Lower leg skin (tissue), 4 donors: ENCODE data around the gene NEB. TPM values are rescaled to one million over a fixed set of nuclear protein-coding genes. Genes with fewer than 3 reads are reported as not detected.

ENCODE experiments used
- DNase-seq, 2 donors: peaks; one replicate each; pipeline ENCODE4 v3.0.0-alpha.2; 2019; ENCODE audit warnings: low spot score in 2 of 2
- H3K4me3 ChIP-seq: fragments of 200-600 bp; sonication (generic); 2 replicates; pipeline ENCODE4 v1.5.1; 2017; ENCODE audit warnings: mild to moderate bottlenecking, low read depth; ENCODE audit not compliant: poor library complexity, severe bottlenecking
- POLR2A ChIP-seq, 2 donors: fragments of 450-650 bp; IDR thresholded peaks; one replicate each; pipeline ENCODE4 v1.6.1; 2016 to 2017; ENCODE audit warnings: antibody characterized with exemption in 2 of 2, mild to moderate bottlenecking in 1 of 2, moderate library complexity in 1 of 2
- WGBS, 2 donors: methylation state at CpG; one replicate each; pipeline ENCODE4 v1.1.5; 2018; 5-methylcytosine and 5-hydroxymethylcytosine counted together
- intact Hi-C: fragments of 100-400 bp; cut with DNase I; formaldehyde crosslinking; loops from one replicate; pipeline ENCODE4 v1.15.0; 2023; ENCODE audit warnings: low total_unique reads
- total RNA-seq, 4 donors: library from RNA; depleted of rRNA; stranded (reverse); fragments of >200 nt; gene quantifications; one replicate each; pipeline ENCODE4 v1.1.0, GENCODE V29; 2016
- TF ChIP-seq, protein P1 (sequence below), 3 donors: fragments of 450-650 bp; IDR thresholded peaks; one replicate each; pipeline ENCODE4 v1.5.1; 2016; ENCODE audit warnings: antibody characterized with exemption in 3 of 3, mild to moderate bottlenecking in 3 of 3, moderate library complexity in 2 of 3

Gene NEB
- total RNA-seq, 4 donors from 2014 or later, result 4.7 to 15.6 (median 6.9) TPM

DNA sequence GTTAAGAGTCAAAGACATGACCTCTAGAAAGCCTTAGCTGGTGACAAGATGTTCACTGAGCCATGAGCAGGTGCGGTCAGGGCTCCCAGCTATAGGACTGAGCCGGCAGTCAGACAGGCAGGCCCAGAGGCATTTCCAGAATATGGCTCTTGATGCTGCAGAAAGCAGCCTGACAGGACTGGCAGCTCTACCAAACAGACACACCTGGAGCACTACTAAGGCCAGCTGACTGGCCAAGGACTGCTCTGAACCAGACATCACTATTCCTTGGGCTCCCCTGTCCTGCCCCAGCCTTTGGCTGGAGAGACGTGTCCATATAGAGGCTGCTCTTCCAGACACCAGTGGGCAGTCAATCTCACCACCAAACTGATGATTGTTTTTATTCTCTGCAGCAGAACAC lies 225.8 kb downstream of the NEB start:
- no peak overlapping the region for H3K4me3 ChIP-seq
- TF ChIP-seq, protein P1, sequence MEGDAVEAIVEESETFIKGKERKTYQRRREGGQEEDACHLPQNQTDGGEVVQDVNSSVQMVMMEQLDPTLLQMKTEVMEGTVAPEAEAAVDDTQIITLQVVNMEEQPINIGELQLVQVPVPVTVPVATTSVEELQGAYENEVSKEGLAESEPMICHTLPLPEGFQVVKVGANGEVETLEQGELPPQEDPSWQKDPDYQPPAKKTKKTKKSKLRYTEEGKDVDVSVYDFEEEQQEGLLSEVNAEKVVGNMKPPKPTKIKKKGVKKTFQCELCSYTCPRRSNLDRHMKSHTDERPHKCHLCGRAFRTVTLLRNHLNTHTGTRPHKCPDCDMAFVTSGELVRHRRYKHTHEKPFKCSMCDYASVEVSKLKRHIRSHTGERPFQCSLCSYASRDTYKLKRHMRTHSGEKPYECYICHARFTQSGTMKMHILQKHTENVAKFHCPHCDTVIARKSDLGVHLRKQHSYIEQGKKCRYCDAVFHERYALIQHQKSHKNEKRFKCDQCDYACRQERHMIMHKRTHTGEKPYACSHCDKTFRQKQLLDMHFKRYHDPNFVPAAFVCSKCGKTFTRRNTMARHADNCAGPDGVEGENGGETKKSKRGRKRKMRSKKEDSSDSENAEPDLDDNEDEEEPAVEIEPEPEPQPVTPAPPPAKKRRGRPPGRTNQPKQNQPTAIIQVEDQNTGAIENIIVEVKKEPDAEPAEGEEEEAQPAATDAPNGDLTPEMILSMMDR (IDR thresholded peaks at IDR 0.05), result no peak
- no peak for TF ChIP-seq POLR2A (IDR thresholded peaks at IDR 0.05)
- intact Hi-C loops, result no loop called here
- 62 to 64% methylated on average over 3 of the region's 3 CpGs for WGBS, 2 donors
- no peak for DNase-seq

DNA sequence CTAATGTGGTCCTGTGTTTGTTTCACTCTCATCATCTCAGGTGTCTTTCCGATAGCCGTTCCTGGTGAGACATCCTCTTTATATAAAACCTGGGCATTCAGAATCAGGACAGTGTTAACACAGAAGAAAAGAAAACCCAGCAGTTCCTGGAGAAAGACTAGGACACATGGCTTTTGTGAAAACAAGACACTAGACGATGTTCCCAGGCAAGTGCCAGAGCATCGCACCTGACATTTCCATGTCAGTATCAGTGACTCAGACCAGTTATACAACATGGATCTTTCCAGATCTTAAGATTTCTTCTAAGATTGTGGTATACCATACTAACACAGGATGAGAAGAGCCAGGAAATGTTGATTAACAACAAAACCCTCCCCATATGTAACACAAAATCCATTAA lies 228.1 kb downstream of the NEB start:
- TF ChIP-seq, protein P1 (IDR thresholded peaks at IDR 0.05), result no peak
- TF ChIP-seq POLR2A (IDR thresholded peaks at IDR 0.05), result no peak
- intact Hi-C loops, result no loop called here
- WGBS, 2 donors, result 92 to 96% methylated on average over 4 of the region's 4 CpGs
- no peak for DNase-seq
- no peak overlapping the region for H3K4me3 ChIP-seq

DNA sequence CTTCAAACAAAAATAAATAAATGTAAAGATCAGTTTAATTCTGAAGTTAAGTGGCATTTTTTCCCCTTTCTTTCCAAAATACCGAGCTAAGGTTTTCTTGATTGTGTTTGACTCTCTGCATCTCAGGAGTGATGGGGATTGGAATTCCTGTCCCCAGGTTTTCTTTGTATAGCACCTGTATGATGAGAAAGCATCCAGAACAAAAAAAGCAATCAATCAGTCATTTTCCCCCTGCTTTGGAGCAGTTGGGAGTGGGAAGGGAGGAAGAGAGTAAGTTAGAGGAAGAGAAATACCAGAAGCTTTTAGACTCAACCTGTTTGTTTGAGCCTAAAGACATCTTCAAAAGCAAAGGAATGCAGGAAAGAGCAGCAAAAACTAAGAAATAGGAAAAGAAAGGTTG lies 236.1 kb downstream of the NEB start:
- TF ChIP-seq, protein P1 (IDR thresholded peaks at IDR 0.05), result no peak
- TF ChIP-seq POLR2A (IDR thresholded peaks at IDR 0.05), result no peak
- intact Hi-C loops, result no loop called here
- DNase-seq, result no peak
- 86 to 95% methylated on average over 1 of the region's 1 CpG for WGBS, 2 donors
- no peak overlapping the region for H3K4me3 ChIP-seq

DNA sequence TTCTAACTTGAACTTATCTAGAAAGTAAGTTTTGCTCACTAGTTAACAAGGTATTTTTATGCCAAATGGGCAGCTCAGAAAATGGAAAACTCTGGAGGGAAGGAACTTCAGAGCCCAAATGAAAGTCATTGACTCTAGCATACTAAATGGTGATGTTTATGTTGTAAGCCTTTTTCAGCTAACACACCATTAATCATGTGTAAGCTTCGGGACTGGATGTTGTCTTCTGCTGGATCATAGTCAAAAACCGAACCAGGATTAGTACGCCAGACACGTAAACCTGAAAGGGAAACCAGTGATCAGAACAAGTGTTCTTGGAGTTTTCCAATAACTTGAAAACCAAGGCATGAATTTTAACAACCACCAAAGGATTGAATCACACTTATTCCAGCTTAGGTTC lies 242.8 kb downstream of the NEB start:
- intact Hi-C loops, result no loop called here
- no peak for DNase-seq
- TF ChIP-seq, protein P1 (IDR thresholded peaks at IDR 0.05), result no peak
- H3K4me3 ChIP-seq, result no peak overlapping the region
- 83% methylated on average over 4 of the region's 4 CpGs for WGBS, 2 donors

DNA sequence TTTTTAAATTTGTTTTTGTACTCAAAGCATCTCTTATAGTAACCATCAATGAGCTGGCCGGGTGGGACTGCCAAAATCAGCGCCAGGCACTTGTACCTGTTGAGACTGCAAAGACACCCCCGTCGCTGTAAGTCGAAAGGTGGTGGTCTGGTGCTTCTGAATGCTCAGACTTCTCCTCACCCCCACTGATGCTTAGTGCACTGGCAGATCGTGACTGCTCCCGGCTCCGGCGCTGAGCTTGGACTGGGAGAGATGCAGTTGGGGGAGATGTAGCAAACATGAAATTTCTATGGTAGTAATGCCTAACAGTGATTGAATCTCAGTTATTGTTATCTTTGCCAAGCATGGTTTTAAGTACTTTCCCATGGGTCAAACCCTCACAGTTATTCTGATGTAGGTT lies 244.0 kb downstream of the NEB start:
- intact Hi-C loops, result no loop called here
- H3K4me3 ChIP-seq, result no peak overlapping the region
- no peak for DNase-seq
- WGBS, 2 donors, result 95 to 96% methylated on average over 9 of the region's 9 CpGs
- no peak for TF ChIP-seq POLR2A (IDR thresholded peaks at IDR 0.05)
- TF ChIP-seq, protein P1 (IDR thresholded peaks at IDR 0.05), result no peak

DNA sequence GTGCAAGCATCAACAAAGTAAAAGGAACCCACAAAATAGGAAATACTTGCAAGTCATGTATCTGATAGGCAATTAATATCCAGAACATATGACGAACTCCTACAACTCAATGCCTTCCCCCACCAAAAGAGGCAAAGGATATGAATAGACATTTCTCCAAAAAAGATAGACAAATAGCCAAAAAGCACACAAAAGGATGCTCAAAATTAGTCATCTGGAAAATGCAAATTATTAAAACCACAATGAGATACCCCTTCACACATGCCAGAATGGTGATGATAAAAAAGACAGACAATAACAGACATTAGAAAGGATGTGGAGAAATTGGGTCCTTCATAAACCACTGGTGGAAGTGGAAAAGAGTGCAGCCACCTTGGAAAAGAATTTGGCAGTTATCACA lies 248.2 kb downstream of the NEB start:
- no peak overlapping the region for H3K4me3 ChIP-seq
- WGBS, 2 donors, result 88 to 98% methylated on average over 1 of the region's 1 CpG
- DNase-seq, result no peak
- TF ChIP-seq, protein P1 (IDR thresholded peaks at IDR 0.05), result no peak
- no peak for TF ChIP-seq POLR2A (IDR thresholded peaks at IDR 0.05)
- intact Hi-C loops, result no loop called here
